Esophagus muscularis mucosa (tissue), 4 donors: Measurements from ENCODE around the gene MYO6.

ENCODE experiments used
- CTCF ChIP-seq, 3 experiments: fragments of 200-600 bp in 2 of 3; fragments of 450-650 bp in 1 of 3; sonication (generic) in 2 of 3; IDR thresholded peaks; one replicate each; pipeline ENCODE4 v1.5.1; 2017 to 2019; ENCODE audit warnings: antibody characterized with exemption in 3 of 3, mild to moderate bottlenecking in 2 of 3, moderate library complexity in 1 of 3
- EP300 ChIP-seq: sonication (generic); formaldehyde crosslinking; IDR thresholded peaks from one replicate; pipeline ENCODE4 v1.6.1; 2017; ENCODE audit warnings: antibody characterized with exemption
- POLR2AphosphoS5 ChIP-seq, 2 donors: sonication (generic); formaldehyde crosslinking; IDR thresholded peaks; one replicate each; pipeline ENCODE4 v1.6.1; 2017; ENCODE audit warnings: antibody characterized with exemption in 2 of 2

GRCh38 chr6:75941509-75941908, 192.5 kb downstream of the MYO6 start:
- TF ChIP-seq CTCF (IDR thresholded peaks at IDR 0.05) (no peak), POLR2AphosphoS5 (IDR thresholded peaks at IDR 0.05) (no peak), EP300 (no peak)
